GM18858 (cell line): ENCODE measurements around the gene COG8.
A peak's percentile ranks its signal among the peaks of the same experiment; 100 is the strongest.
"Not testable (repeated sequence)": the region's sequence is repeated elsewhere in the genome, so short reads cannot be mapped to it uniquely, and the experiment has no call there.

Source experiments
- ATAC-seq: cut with Tn5 transposase; IDR thresholded peaks from one replicate; pipeline ENCODE4 v1.9.1; 2021; ENCODE audit not compliant: unreplicated experiment

Gene COG8

GRCh38 chr16:69319826-69320739, 19.3 kb downstream of the COG8 start:
- ATAC-seq: no peak

- ATAC-seq: no peak
Measured at GRCh38 chr16:69319381-69319780, 20.0 kb downstream of the COG8 start.

GRCh38 chr16:69318911-69319289, 20.5 kb downstream of the COG8 start:
- ATAC-seq: no peak

GRCh38 chr16:69318177-69318910, 21.0 kb downstream of the COG8 start:
- ATAC-seq: no peak

GRCh38 chr16:69316595-69317034, 22.7 kb downstream of the COG8 start:
- no peak for ATAC-seq

GRCh38 chr16:69315486-69316311, 23.7 kb downstream of the COG8 start:
- no peak for ATAC-seq

GRCh38 chr16:69314534-69314933, 24.8 kb downstream of the COG8 start:
- ATAC-seq: no peak

GRCh38 chr16:69313469-69313868, 25.9 kb downstream of the COG8 start:
- no peak for ATAC-seq

- peak; percentile 38 for ATAC-seq
Measured at GRCh38 chr16:69311533-69312387, 27.6 kb downstream of the COG8 start.

- peak; percentile 90 for ATAC-seq
Measured at GRCh38 chr16:69310653-69311532, 28.5 kb downstream of the COG8 start, which contains the start of gene VPS4A. Gene VPS4A (plus strand): TSS chr16:69311350. CDS start chr16:69311512, 162 bp downstream.

GRCh38 chr16:69309316-69309715, 30.0 kb downstream of the COG8 start:
- ATAC-seq: no peak

- no peak for ATAC-seq
Measured at GRCh38 chr16:69307856-69308255, 31.5 kb downstream of the COG8 start.

- no peak for ATAC-seq
Measured at GRCh38 chr16:69307091-69307490, 32.3 kb downstream of the COG8 start.

- no peak for ATAC-seq
Measured at GRCh38 chr16:69306031-69306430, 33.3 kb downstream of the COG8 start.

GRCh38 chr16:69302301-69302700, 37.1 kb downstream of the COG8 start:
- ATAC-seq: no peak

GRCh38 chr16:69301861-69302260, 37.5 kb downstream of the COG8 start:
- ATAC-seq: no peak

- no peak for ATAC-seq
Measured at GRCh38 chr16:69301187-69301586, 38.2 kb downstream of the COG8 start.

- no peak for ATAC-seq
Measured at GRCh38 chr16:69298261-69298660, 41.1 kb downstream of the COG8 start.

- ATAC-seq: not testable (repeated sequence)
Measured at GRCh38 chr16:69296771-69297170, 42.6 kb downstream of the COG8 start.
